GM12864 (cell line): ENCODE measurements around the gene TLL2.

Source experiments
- DNase-seq: peaks from one replicate; pipeline ENCODE4 v3.0.0-alpha.2; 2011; ENCODE audit warnings: low read depth
- H3K4me3 ChIP-seq: 2 replicates; pipeline ENCODE4 v1.5.1; 2011; ENCODE audit warnings: mild to moderate bottlenecking, low read depth, low read length, control low read depth
- CTCF ChIP-seq: IDR thresholded peaks from 2 replicates; pipeline ENCODE4 v1.5.1; 2011; ENCODE audit warnings: low read depth, mild to moderate bottlenecking, moderate library complexity, low read length, control low read depth, inconsistent platforms; ENCODE audit errors: missing control alignments

Gene TLL2

GRCh38 chr10:96465599-96465998, 48.1 kb downstream of the TLL2 start:
- TF ChIP-seq CTCF, result no peak
- DNase-seq, result no peak
- H3K4me3 ChIP-seq, result no peak overlapping the region

- no peak overlapping the region for H3K4me3 ChIP-seq
- no peak for TF ChIP-seq CTCF
- no peak for DNase-seq
These were observed 50.2 kb downstream of the TLL2 start for GRCh38 chr10:96463562-96463961.

GRCh38 chr10:96462606-96463151, 51.0 kb downstream of the TLL2 start:
- no peak overlapping the region for H3K4me3 ChIP-seq
- DNase-seq, result no peak

GRCh38 chr10:96460316-96460715, 53.4 kb downstream of the TLL2 start:
- no peak for DNase-seq
- H3K4me3 ChIP-seq, result no peak overlapping the region
- TF ChIP-seq CTCF, result no peak

More at GRCh38 chr10:96462606-96463151, 51.0 kb downstream of the TLL2 start:
- no peak for TF ChIP-seq CTCF

GRCh38 chr10:96457341-96457740, 56.4 kb downstream of the TLL2 start:
- H3K4me3 ChIP-seq, result no peak overlapping the region
- no peak for DNase-seq
- no peak for TF ChIP-seq CTCF

- no peak for DNase-seq
- no peak for TF ChIP-seq CTCF
- no peak overlapping the region for H3K4me3 ChIP-seq
These were observed 57.4 kb downstream of the TLL2 start for GRCh38 chr10:96456296-96456840.
